ENCODE measurements around the gene WNT10A. TPM values are rescaled to one million over a fixed set of nuclear protein-coding genes. Genes with fewer than 3 reads are reported as not detected.
"Not testable (repeated sequence)": the region's sequence is repeated elsewhere in the genome, so short reads cannot be mapped to it uniquely, and the experiment has no call there.

Gene WNT10A
- total RNA-seq, 4 donors from 2014 or later: 8.0 to 19.1 (median 11.9) TPM

DNA sequence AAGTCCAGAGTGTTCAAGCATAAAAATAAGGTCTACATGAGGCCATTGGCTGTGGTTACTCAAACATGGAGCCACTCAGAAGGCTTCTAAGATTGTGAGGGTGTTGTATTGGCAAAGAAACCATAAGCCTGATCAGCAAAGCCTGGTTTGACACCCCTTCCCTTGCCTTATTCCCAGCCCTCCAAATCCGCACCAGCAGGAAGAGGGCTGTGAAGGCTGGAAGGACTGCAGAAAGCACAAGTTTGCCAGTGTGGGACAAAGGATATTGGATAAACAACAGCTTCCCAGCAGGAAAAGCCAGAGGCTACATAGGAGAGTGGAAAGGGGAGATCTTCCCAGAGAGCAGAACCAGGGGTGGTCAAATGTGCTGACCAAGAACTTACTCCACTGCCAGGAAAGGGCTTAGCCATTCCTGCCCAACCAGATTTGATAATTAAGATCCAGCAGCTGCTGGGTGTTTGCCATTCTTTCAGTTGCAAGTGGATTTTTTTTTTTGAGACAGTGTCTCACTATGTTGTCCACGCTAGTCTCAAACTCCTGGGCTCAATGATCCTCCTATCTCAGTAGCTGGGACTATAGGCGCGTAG, 47.5 kb upstream of the WNT10A start:
- Histone ChIP-seq H3K4me3 (no peak overlapping the region), H3K4me1 (peaks cover 0 to 29% (median 0%) of the 10 kb centered on the region in 3 donors), H3K27me3 (peaks cover 0 to 66% (median 0%) of the 10 kb centered on the region in 4 donors), H3K27ac (peak overlapping the region in 2 of 4 donors; percentile 63 to 65), H3K9me3 (peaks cover 0 to 6% (median 0%) of the 10 kb centered on the region in 3 donors), H3K36me3 (no peaks in the 10 kb centered on the region)
- DNase-seq: no peak
- WGBS, 2 donors: 70 to 71% methylated on average over 4 of the region's 4 CpGs
- TF ChIP-seq, protein P1, sequence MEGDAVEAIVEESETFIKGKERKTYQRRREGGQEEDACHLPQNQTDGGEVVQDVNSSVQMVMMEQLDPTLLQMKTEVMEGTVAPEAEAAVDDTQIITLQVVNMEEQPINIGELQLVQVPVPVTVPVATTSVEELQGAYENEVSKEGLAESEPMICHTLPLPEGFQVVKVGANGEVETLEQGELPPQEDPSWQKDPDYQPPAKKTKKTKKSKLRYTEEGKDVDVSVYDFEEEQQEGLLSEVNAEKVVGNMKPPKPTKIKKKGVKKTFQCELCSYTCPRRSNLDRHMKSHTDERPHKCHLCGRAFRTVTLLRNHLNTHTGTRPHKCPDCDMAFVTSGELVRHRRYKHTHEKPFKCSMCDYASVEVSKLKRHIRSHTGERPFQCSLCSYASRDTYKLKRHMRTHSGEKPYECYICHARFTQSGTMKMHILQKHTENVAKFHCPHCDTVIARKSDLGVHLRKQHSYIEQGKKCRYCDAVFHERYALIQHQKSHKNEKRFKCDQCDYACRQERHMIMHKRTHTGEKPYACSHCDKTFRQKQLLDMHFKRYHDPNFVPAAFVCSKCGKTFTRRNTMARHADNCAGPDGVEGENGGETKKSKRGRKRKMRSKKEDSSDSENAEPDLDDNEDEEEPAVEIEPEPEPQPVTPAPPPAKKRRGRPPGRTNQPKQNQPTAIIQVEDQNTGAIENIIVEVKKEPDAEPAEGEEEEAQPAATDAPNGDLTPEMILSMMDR (IDR thresholded peaks at IDR 0.05): no peak
- no peak for TF ChIP-seq POLR2A (IDR thresholded peaks at IDR 0.05)
- intact Hi-C loops (cut with DNase I): no loop called here

DNA sequence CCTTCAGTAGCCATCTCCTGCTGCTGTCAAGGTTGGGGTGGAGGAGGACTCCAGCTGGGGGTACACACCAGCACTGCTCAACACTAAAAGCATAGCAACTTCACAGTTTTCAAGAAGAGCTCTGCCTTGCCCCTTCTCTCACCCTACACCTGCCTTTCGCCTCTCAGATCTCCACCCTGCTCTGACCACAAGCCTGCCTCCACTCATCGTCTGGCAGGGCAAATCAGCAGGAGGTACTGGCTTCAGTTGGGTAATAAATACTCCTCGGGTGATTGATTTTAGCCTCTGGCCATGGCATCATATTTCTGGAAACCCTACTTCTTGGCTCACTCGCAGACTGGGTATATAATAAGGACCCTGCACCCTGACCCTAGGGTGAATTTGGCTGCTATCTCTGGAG, 46.0 kb upstream of the WNT10A start:
- no peak overlapping the region for H3K27ac ChIP-seq
- no peak overlapping the region for H3K4me3 ChIP-seq
- intact Hi-C loops (cut with DNase I): no loop called here
- peaks cover 0 to 67% (median 0%) of the 10 kb centered on the region in 4 donors for H3K27me3 ChIP-seq
- DNase-seq: no peak
- no peak for TF ChIP-seq POLR2A (IDR thresholded peaks at IDR 0.05)
- TF ChIP-seq, protein P1 (IDR thresholded peaks at IDR 0.05): no peak
- H3K4me1 ChIP-seq: peaks cover 0 to 29% (median 0%) of the 10 kb centered on the region in 3 donors
- H3K9me3 ChIP-seq: peaks cover 0 to 6% (median 0%) of the 10 kb centered on the region in 3 donors
- no peaks in the 10 kb centered on the region for H3K36me3 ChIP-seq
- 44 to 52% methylated on average over 3 of the region's 4 CpGs for WGBS, 2 donors

DNA sequence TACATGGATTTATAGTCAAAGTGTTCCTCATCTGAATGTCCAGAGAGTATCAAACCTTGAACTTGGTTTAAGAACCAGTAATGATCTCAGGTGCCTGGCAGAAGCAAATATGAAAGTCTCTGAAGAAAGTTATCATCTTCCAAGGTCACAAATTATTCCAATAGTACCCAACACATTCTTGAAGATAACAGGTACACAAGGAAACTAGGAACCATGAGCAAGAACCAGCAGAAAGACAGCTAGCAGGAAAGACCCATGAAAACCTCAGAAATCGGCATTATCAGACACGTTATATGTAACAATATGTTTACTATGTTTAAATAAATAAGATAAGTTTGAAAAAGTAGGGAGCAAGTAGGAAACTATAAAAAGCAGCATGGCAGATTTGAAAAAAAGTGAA, 43.2 kb upstream of the WNT10A start:
- intact Hi-C loops (cut with DNase I): no loop called here
- Histone ChIP-seq H3K4me1 (peaks cover 0 to 12% (median 0%) of the 10 kb centered on the region in 3 donors), H3K9me3 (peaks cover 0 to 6% (median 0%) of the 10 kb centered on the region in 3 donors), H3K27ac (no peak overlapping the region), H3K4me3 (no peak overlapping the region), H3K36me3 (no peaks in the 10 kb centered on the region), H3K27me3 (peaks cover 0 to 46% (median 0%) of the 10 kb centered on the region in 4 donors)
- DNase-seq: no peak
- 79 to 95% methylated on average over 2 of the region's 2 CpGs for WGBS, 2 donors
- TF ChIP-seq POLR2A (IDR thresholded peaks at IDR 0.05): no peak
- TF ChIP-seq, protein P1 (IDR thresholded peaks at IDR 0.05): no peak

DNA sequence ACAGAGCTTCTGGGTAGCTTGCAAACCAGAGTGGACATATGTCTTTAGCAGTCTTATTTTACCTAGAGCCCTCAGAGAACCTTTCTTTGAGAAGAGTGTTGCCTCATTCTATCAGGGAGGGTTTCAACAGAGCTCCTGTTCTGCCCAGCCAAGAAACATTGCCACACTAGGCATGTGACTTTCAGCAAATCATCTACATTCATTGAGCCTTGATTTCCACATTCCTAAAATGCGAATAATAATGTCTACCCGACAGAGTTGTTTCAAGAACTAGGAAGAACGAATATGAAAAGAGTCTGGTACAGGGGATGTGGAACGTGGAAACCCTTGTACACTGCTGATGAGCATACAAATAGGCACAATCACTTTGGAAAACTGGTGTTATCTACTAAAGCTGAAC, 41.2 kb upstream of the WNT10A start:
- Histone ChIP-seq H3K27me3 (peaks cover 0 to 32% (median 0%) of the 10 kb centered on the region in 4 donors), H3K4me3 (no peak overlapping the region), H3K4me1 (no peaks in the 10 kb centered on the region), H3K36me3 (no peaks in the 10 kb centered on the region), H3K9me3 (peaks cover 0 to 6% (median 0%) of the 10 kb centered on the region in 3 donors), H3K27ac (no peak overlapping the region)
- intact Hi-C loops (cut with DNase I): no loop called here
- no peak for DNase-seq
- no peak for TF ChIP-seq POLR2A (IDR thresholded peaks at IDR 0.05)
- TF ChIP-seq, protein P1 (IDR thresholded peaks at IDR 0.05): no peak
- WGBS, 2 donors: 49 to 66% methylated on average over 4 of the region's 4 CpGs

DNA sequence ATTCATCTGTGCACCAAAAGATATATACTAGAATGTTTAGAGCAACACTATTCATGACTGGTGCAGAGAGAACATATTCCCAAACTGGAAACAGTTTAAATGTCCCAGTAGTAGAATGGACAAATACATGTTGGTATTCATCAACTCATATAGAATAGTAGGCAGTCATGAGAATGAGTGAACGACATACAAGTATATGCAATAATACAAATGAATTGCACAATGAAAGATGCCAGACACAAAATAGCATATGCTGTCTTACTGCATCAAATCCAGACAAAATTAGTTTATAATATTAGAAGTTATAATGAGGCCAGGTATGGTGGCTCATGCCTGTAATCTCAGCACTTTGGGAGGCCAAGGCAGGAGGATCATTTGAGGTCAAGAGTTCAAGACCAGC, 40.8 kb upstream of the WNT10A start:
- TF ChIP-seq, protein P1 (IDR thresholded peaks at IDR 0.05): no peak
- no peak for TF ChIP-seq POLR2A (IDR thresholded peaks at IDR 0.05)
- H3K36me3 ChIP-seq: no peaks in the 10 kb centered on the region
- peaks cover 0 to 6% (median 0%) of the 10 kb centered on the region in 3 donors for H3K9me3 ChIP-seq
- H3K4me3 ChIP-seq: no peak overlapping the region
- no peak overlapping the region for H3K27ac ChIP-seq
- no peak for DNase-seq
- WGBS, 2 donors: 61 to 90% methylated on average over 1 of the region's 1 CpG
- intact Hi-C loops (cut with DNase I): no loop called here
- H3K4me1 ChIP-seq: no peaks in the 10 kb centered on the region
- peaks cover 0 to 27% (median 0%) of the 10 kb centered on the region in 4 donors for H3K27me3 ChIP-seq

DNA sequence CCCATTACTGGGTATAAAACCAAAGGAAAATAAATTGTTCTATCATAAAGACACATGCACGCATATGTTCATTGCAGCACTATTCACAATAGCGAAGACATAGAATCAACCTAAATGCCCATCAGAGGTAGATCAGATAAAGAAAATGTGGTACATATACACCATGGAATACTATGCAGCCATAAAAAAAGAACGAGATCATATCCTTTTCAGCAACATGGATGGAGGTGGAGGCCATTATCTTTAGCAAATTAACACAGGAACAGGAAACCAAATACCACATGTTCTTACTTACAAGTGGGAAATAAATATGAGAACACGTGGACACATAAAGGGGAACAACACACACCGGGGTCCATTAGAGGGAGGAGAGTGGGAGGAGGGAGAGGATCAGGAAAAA, 36.3 kb upstream of the WNT10A start:
- 74 to 78% methylated on average over 5 of the region's 5 CpGs for WGBS, 2 donors
- DNase-seq; intact Hi-C loops (cut with DNase I); H3K9me3 ChIP-seq; H3K36me3 ChIP-seq; H3K4me1 ChIP-seq; H3K4me3 ChIP-seq; H3K27ac ChIP-seq: not testable (repeated sequence)
- H3K27me3 ChIP-seq: peaks cover 0 to 22% (median 0%) of the 10 kb centered on the region in 4 donors

DNA sequence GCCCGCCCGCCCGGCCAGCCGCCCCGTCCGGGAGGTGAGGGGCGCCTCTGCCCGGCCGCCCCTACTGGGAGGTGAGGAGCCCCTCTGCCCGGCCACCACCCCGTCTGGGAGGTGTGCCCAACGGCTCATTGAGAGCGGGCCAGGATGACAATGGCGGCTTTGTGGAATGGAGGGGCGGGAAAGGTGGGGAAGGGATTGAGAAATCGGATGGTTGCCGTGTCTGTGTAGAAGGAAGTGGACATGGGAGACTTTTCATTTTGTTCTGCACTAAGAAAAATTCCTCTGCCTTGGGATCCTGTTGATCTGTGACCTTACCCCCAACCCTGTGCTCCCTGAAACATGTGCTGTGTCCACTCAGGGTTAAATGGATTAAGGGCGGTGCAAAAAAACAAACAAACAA, 33.7 kb upstream of the WNT10A start:
- intact Hi-C loops (cut with DNase I): loop anchor here (5.0 kb wide), 1 partner anchor 120 kb away; no protein-coding TSS in a partner anchor
- H3K9me3 ChIP-seq: not testable (repeated sequence)

More for the DNA sequence above, 33.7 kb upstream of the WNT10A start:
- H3K4me3 ChIP-seq, H3K36me3 ChIP-seq, DNase-seq, H3K4me1 ChIP-seq, H3K27ac ChIP-seq: not testable (repeated sequence)
- 20 to 46% methylated on average over 1 to 3 of the region's 18 CpGs for WGBS, 2 donors
- peaks cover 0 to 41% (median 0%) of the 10 kb centered on the region in 4 donors for H3K27me3 ChIP-seq
